HepG2 (cell line): Measurements from ENCODE around the gene ZNF276.

Experiments used
- SIN3B ChIP-seq: fragments of 150-350 bp; IDR thresholded peaks from 2 replicates; pipeline ENCODE4 v1.6.1; 2014; ENCODE audit warnings: low read length
- TFE3 ChIP-seq: IDR thresholded peaks from 2 replicates; pipeline ENCODE4 v1.6.1; 2016
- ZNF121 ChIP-seq: sonication (generic); formaldehyde crosslinking; IDR thresholded peaks from 2 replicates; pipeline ENCODE4 v1.5.0; 2020; ENCODE audit warnings: mild to moderate bottlenecking, missing genetic modification reagents

DNA sequence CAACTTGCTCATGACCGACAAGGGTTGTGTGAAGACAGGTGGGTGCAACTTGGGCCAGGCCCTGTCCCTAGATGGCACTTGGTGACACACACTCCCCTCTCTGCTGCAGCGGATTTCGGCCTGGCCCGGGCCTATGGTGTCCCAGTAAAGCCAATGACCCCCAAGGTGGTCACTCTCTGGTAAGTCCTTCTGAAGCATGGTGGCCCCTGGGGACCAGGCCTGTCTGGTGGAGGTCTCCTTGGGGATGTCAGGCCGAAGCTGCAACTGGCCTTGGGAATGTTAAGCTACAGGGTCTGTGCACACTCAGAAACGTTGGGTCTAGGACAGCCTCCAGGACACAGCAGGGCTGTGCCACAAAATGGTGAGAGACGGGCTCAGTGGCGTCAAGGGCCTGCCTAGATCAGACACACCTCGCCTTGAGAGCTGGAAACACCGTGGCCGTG, 28.0 kb upstream of the ZNF276 start:
- TF ChIP-seq ZNF121 (no peak), SIN3B (no peak), TFE3 (CRISPR knock-in tag) (no peak)
